K562 (cell line): Measurements from ENCODE around the gene PLCB3. TPM values are rescaled to one million over a fixed set of nuclear protein-coding genes. Genes with fewer than 3 reads are reported as not detected.
A peak's percentile ranks its signal among the peaks of the same experiment; 100 is the strongest.

Experiments used
- ATF6 ChIP-seq: sonication (generic); formaldehyde crosslinking; IDR thresholded peaks from 2 replicates; pipeline ENCODE4 v1.4.0; 2020; ENCODE audit warnings: mild to moderate bottlenecking, missing genetic modification reagents
- CHD2 ChIP-seq: IDR thresholded peaks from 2 replicates; pipeline ENCODE4 v1.6.1; 2011; ENCODE audit warnings: low read depth, low read length
- CTBP1 ChIP-seq: fragments of 450-650 bp; IDR thresholded peaks from 2 replicates; pipeline ENCODE4 v1.6.1; 2016; ENCODE audit warnings: borderline replicate concordance
- HDAC2 ChIP-seq: fragments of 450-650 bp; IDR thresholded peaks from 2 replicates; pipeline ENCODE4 v1.6.1; 2016; ENCODE audit warnings: mild to moderate bottlenecking
- KDM5B ChIP-seq: fragments of 200-600 bp; sonication (generic); IDR thresholded peaks from 2 replicates; pipeline ENCODE4 v1.6.1; 2012; ENCODE audit warnings: low read depth, mild to moderate bottlenecking, moderate library complexity, low read length, control low read depth, inconsistent platforms; ENCODE audit not compliant: insufficient replicate concordance
- MXD1 ChIP-seq: fragments of 250-450 bp; sonication (Bioruptor Pico); IDR thresholded peaks from 2 replicates; pipeline ENCODE4 v1.8.0; 2021; ENCODE audit warnings: borderline replicate concordance, mild to moderate bottlenecking, moderate library complexity; ENCODE audit not compliant: poor library complexity, severe bottlenecking
- MYNN ChIP-seq, 2 experiments: sonication (generic); formaldehyde crosslinking in 1 of 2; IDR thresholded peaks; 2 replicates each; pipeline versions ENCODE4 v1.5.0 to v1.6.1; 2016 to 2020; ENCODE audit warnings: antibody characterized with exemption in 1 of 2, missing genetic modification reagents in 1 of 2
- POLR2A ChIP-seq: fragments of 450-650 bp; conservative IDR thresholded peaks from 2 replicates; pipeline ENCODE4 v1.6.1; 2016
- RAD21 ChIP-seq, 2 experiments: fragments of 250-450 bp in 1 of 2; fragments of 450-650 bp in 1 of 2; sonication (Bioruptor Pico) in 1 of 2; formaldehyde crosslinking in 1 of 2; IDR thresholded peaks in 1 of 2; conservative IDR thresholded peaks in 1 of 2; 2 replicates each; pipeline versions ENCODE4 v1.4.0 to v1.8.0; 2020 to 2022; ENCODE audit warnings: mild to moderate bottlenecking in 2 of 2, moderate library complexity in 1 of 2
- ZNF24 ChIP-seq: fragments of 450-650 bp; IDR thresholded peaks from 2 replicates; pipeline ENCODE4 v1.6.1; 2016
- ZNF696 ChIP-seq: fragments of 250-450 bp; sonication (Bioruptor Pico); conservative IDR thresholded peaks from 2 replicates; pipeline ENCODE4 v1.4.0; 2020; ENCODE audit warnings: mild to moderate bottlenecking, moderate library complexity
- polyA plus RNA-seq, 8 experiments: library from polyadenylated mRNA; depleted of rRNA in 4 of 8; stranded (reverse) in 5 of 8; unstranded in 3 of 8; fragments of >200 nt; fragmentation: Nextera tagmentation in 2 of 8; fragmentation: Illumina TruSeq in 1 of 8; extraction: Ambion mirVana in 2 of 8; extraction: Trizol in 1 of 8; gene quantifications; 2 replicates each; pipeline versions ENCODE4 v1.2.1 to v1.2.3, GENCODE V29; 2011 to 2014; ENCODE audit warnings: inconsistent platforms in 1 of 8, missing spikeins in 1 of 8
- total RNA-seq, 7 experiments: library from RNA; depleted of rRNA in 6 of 7; stranded (reverse); fragments of >200 nt in 6 of 7; fragmentation: Illumina TruSeq in 2 of 7; extraction: Trizol in 2 of 7; gene quantifications; 2 replicates each; pipeline versions ENCODE4 v1.2.1 to v1.2.3, GENCODE V29; 2011 to 2021; ENCODE audit warnings: low replicate concordance in 1 of 7
- TF ChIP-seq, protein P1 (sequence below): fragments of 200-600 bp; sonication (generic); IDR thresholded peaks from one replicate; pipeline ENCODE4 v1.6.1; 2012; ENCODE audit warnings: mild to moderate bottlenecking, low read depth, low read length, inconsistent platforms

The PLCB3 gene
- total and polyA plus RNA-seq, 9 of the 15 experiments (the other 6 are each of a cell fraction or from before 2014, with no cell fraction given) = 0.31 to 44.8 (median 14.6) TPM

DNA sequence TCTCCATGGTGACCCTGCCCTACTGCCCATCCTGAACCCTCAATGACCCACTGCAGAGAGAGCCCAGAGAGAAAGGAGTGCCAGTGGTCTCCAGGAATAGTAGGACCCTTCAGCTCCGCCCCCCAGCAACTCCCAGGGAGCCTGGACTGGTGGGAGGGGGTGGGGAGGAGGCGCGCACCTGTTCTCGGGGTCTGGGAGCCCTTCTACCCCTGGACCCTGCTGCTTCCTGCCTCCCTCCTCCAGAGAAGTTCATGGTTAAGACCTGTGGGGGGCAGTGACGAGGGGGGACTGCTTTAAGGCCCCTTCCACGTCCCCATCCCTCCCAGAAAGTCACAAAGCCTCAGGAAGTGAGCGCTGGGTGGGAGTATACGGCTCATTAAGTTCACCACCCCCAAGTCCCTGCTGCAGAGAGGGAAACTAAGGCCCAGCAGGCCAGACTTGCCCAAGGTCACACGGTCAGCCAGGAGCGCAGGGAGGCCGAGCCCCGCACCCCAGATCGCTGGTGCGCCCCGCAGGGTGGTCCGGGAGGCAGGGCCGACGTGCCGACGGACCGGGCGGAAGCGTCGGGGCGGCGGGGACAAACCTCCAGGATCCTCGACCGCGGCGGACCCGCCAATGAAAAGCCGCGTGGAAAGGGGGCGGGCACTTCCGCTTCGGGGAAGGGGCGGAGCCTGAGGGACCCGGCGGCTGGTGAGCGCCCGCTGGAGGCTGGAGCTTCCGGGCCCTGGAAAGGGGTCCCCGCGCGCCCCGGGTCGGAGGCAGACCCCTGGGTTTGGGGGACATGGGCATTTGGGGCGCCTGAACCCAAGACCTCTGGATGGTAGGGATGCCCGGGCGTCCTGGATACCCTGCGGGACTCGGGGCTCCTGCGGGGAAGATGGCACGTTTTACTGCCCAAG lies 25.5 kb upstream of the PLCB3 start, which contains the start of the genes NUDT22 and TRPT1 (continued):
- TF ChIP-seq, protein P1, sequence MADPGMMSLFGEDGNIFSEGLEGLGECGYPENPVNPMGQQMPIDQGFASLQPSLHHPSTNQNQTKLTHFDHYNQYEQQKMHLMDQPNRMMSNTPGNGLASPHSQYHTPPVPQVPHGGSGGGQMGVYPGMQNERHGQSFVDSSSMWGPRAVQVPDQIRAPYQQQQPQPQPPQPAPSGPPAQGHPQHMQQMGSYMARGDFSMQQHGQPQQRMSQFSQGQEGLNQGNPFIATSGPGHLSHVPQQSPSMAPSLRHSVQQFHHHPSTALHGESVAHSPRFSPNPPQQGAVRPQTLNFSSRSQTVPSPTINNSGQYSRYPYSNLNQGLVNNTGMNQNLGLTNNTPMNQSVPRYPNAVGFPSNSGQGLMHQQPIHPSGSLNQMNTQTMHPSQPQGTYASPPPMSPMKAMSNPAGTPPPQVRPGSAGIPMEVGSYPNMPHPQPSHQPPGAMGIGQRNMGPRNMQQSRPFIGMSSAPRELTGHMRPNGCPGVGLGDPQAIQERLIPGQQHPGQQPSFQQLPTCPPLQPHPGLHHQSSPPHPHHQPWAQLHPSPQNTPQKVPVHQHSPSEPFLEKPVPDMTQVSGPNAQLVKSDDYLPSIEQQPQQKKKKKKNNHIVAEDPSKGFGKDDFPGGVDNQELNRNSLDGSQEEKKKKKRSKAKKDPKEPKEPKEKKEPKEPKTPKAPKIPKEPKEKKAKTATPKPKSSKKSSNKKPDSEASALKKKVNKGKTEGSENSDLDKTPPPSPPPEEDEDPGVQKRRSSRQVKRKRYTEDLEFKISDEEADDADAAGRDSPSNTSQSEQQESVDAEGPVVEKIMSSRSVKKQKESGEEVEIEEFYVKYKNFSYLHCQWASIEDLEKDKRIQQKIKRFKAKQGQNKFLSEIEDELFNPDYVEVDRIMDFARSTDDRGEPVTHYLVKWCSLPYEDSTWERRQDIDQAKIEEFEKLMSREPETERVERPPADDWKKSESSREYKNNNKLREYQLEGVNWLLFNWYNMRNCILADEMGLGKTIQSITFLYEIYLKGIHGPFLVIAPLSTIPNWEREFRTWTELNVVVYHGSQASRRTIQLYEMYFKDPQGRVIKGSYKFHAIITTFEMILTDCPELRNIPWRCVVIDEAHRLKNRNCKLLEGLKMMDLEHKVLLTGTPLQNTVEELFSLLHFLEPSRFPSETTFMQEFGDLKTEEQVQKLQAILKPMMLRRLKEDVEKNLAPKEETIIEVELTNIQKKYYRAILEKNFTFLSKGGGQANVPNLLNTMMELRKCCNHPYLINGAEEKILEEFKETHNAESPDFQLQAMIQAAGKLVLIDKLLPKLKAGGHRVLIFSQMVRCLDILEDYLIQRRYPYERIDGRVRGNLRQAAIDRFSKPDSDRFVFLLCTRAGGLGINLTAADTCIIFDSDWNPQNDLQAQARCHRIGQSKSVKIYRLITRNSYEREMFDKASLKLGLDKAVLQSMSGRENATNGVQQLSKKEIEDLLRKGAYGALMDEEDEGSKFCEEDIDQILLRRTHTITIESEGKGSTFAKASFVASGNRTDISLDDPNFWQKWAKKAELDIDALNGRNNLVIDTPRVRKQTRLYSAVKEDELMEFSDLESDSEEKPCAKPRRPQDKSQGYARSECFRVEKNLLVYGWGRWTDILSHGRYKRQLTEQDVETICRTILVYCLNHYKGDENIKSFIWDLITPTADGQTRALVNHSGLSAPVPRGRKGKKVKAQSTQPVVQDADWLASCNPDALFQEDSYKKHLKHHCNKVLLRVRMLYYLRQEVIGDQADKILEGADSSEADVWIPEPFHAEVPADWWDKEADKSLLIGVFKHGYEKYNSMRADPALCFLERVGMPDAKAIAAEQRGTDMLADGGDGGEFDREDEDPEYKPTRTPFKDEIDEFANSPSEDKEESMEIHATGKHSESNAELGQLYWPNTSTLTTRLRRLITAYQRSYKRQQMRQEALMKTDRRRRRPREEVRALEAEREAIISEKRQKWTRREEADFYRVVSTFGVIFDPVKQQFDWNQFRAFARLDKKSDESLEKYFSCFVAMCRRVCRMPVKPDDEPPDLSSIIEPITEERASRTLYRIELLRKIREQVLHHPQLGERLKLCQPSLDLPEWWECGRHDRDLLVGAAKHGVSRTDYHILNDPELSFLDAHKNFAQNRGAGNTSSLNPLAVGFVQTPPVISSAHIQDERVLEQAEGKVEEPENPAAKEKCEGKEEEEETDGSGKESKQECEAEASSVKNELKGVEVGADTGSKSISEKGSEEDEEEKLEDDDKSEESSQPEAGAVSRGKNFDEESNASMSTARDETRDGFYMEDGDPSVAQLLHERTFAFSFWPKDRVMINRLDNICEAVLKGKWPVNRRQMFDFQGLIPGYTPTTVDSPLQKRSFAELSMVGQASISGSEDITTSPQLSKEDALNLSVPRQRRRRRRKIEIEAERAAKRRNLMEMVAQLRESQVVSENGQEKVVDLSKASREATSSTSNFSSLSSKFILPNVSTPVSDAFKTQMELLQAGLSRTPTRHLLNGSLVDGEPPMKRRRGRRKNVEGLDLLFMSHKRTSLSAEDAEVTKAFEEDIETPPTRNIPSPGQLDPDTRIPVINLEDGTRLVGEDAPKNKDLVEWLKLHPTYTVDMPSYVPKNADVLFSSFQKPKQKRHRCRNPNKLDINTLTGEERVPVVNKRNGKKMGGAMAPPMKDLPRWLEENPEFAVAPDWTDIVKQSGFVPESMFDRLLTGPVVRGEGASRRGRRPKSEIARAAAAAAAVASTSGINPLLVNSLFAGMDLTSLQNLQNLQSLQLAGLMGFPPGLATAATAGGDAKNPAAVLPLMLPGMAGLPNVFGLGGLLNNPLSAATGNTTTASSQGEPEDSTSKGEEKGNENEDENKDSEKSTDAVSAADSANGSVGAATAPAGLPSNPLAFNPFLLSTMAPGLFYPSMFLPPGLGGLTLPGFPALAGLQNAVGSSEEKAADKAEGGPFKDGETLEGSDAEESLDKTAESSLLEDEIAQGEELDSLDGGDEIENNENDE = no peak
- TF ChIP-seq POLR2A (peak; percentile 81), RAD21 (CRISPR knock-in tag; conservative IDR thresholded peaks at IDR 0.05 in 1 of 2, IDR thresholded peaks at IDR 0.05 in 1 of 2) (peak in 1 of 2 experiments; percentile 7; a peak in 2 of 4 replicates), ATF6 (CRISPR knock-in tag) (peak; percentile 36; the same call in 1 of the 2 replicates), KDM5B (no peak), CTBP1 (peak; percentile 30), ZNF24 (peak; percentile 29; the same call in 1 of the 2 replicates), MXD1 (no peak), HDAC2 (0 out of 2 replicates have a peak, but pooled peaks have one; percentile 48), CHD2 (no peak; the same call in 1 of the 2 replicates), MYNN (IDR thresholded peaks at IDR 0.05) (0 out of 2 replicates have a peak, but pooled peaks have one; percentile 19), MYNN (CRISPR knock-in tag; IDR thresholded peaks at IDR 0.05) (no peak), ZNF696 (CRISPR knock-in tag) (no peak)
